GM21825 (cell line): ENCODE results near the gene SCN1B.
A peak's percentile ranks its signal among the peaks of the same experiment; 100 is the strongest.
"Not testable (repeated sequence)": the region's sequence is repeated elsewhere in the genome, so short reads cannot be mapped to it uniquely, and the experiment has no call there.

ENCODE experiments used
- ATAC-seq: cut with Tn5 transposase; IDR thresholded peaks from one replicate; pipeline ENCODE4 v1.9.1; 2021; ENCODE audit warnings: mild to moderate bottlenecking, moderate library complexity; ENCODE audit not compliant: unreplicated experiment

Gene SCN1B

GRCh38 chr19:35000647-35001501 lies 29.4 kb upstream of the SCN1B start:
- no peak for ATAC-seq

- ATAC-seq, result no peak
These were observed 28.2 kb upstream of the SCN1B start for GRCh38 chr19:35002037-35002535.

GRCh38 chr19:35004517-35005255 lies 25.6 kb upstream of the SCN1B start:
- no peak for ATAC-seq

- ATAC-seq, result no peak
These were observed 24.9 kb upstream of the SCN1B start for GRCh38 chr19:35005256-35005977.

GRCh38 chr19:35006007-35006341 lies 24.3 kb upstream of the SCN1B start:
- not testable (repeated sequence) for ATAC-seq

GRCh38 chr19:35006342-35006998 lies 23.8 kb upstream of the SCN1B start:
- no peak for ATAC-seq

- ATAC-seq, result no peak
These were observed 23.3 kb upstream of the SCN1B start for GRCh38 chr19:35006999-35007365.

- not testable (repeated sequence) for ATAC-seq
These were observed 22.8 kb upstream of the SCN1B start for GRCh38 chr19:35007427-35007826.

- ATAC-seq, result no peak
These were observed 21.4 kb upstream of the SCN1B start for GRCh38 chr19:35008891-35009341.

- no peak for ATAC-seq
These were observed 20.6 kb upstream of the SCN1B start for GRCh38 chr19:35009424-35010415.

GRCh38 chr19:35011091-35011689 lies 19.1 kb upstream of the SCN1B start:
- ATAC-seq, result no peak

- no peak for ATAC-seq
These were observed 18.3 kb upstream of the SCN1B start for GRCh38 chr19:35011737-35012682.

GRCh38 chr19:35013041-35013819 lies 17.0 kb upstream of the SCN1B start:
- ATAC-seq, result peak; percentile 55

GRCh38 chr19:35013820-35014754 lies 16.2 kb upstream of the SCN1B start:
- no peak for ATAC-seq

GRCh38 chr19:35014774-35015173 lies 15.5 kb upstream of the SCN1B start:
- ATAC-seq, result not testable (repeated sequence)

- ATAC-seq, result no peak
These were observed 14.9 kb upstream of the SCN1B start for GRCh38 chr19:35015270-35015953.
